ENCODE measurements around the gene LTBP1.
"Not testable (repeated sequence)": the region's sequence is repeated elsewhere in the genome, so short reads cannot be mapped to it uniquely, and the experiment has no call there.

The LTBP1 gene, protein sequence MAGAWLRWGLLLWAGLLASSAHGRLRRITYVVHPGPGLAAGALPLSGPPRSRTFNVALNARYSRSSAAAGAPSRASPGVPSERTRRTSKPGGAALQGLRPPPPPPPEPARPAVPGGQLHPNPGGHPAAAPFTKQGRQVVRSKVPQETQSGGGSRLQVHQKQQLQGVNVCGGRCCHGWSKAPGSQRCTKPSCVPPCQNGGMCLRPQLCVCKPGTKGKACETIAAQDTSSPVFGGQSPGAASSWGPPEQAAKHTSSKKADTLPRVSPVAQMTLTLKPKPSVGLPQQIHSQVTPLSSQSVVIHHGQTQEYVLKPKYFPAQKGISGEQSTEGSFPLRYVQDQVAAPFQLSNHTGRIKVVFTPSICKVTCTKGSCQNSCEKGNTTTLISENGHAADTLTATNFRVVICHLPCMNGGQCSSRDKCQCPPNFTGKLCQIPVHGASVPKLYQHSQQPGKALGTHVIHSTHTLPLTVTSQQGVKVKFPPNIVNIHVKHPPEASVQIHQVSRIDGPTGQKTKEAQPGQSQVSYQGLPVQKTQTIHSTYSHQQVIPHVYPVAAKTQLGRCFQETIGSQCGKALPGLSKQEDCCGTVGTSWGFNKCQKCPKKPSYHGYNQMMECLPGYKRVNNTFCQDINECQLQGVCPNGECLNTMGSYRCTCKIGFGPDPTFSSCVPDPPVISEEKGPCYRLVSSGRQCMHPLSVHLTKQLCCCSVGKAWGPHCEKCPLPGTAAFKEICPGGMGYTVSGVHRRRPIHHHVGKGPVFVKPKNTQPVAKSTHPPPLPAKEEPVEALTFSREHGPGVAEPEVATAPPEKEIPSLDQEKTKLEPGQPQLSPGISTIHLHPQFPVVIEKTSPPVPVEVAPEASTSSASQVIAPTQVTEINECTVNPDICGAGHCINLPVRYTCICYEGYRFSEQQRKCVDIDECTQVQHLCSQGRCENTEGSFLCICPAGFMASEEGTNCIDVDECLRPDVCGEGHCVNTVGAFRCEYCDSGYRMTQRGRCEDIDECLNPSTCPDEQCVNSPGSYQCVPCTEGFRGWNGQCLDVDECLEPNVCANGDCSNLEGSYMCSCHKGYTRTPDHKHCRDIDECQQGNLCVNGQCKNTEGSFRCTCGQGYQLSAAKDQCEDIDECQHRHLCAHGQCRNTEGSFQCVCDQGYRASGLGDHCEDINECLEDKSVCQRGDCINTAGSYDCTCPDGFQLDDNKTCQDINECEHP (N-terminal part only)
- 0.56 to 0.78 reads per million in 2 experiments for total RNA-seq

- DNase-seq (ENCODE audit: low read depth), result peak; percentile 42
These were observed at the start of gene LTBP1 for GRCh38 chr2:32946314-32947075. LTBP1 (plus strand) TSS chr2:32946953; CDS start chr2:32947325, 372 bp downstream.

DNA sequence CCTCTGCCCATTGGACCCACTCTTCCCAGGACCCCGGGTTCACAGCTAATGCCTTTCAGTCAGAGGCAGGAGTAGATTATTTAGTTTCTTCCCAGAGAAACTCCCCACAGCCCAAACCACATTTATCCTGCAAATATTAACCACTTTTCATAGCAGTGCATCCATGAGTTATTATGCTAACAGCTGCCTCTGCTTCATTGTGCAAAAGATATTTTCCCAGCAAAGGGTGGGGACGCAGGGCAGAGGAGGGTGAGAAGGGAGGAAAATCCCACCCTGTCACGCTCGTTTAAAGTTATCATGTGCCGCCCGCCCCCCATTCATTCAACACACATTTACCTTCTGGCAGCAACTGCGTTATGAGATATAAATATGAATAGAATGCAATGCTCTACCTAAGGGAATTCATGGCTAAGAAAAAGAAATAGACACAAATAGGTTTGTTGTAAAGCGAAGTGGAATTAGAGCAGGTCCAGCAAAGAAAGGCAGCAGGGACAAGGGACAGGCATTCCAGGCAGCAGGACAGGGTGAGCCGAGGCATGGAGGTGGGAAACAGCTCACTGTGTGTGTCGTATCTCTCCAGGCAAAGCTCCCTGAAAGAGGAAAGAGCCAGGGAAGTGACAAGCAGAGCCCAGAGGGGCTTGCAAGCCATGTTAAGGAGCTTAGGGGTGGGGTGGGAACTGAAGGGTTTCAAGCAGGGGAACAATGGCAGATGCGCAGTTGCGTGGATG, 46.3 kb upstream of the LTBP1 start:
- DNase-seq (ENCODE audit: low read depth), result no peak

DNA sequence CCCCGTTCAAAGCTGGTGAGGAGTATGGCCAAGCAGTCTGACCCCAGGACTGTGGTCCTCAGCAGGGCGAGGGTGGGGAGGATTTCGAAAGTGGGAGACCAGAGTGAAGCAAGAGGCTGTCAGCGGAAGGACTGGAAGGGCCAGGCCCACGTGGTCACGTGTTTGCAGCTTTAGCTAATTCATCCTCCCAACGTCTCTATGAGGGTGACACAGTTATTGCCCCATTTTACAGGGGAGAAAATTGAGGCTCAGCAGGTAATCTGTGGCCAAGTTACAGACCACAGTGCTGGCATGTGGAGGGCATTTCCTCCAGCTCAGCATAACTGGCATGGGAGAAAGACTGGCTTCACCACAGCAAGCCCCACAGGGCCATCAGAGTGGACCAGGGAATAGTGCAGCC, 45.4 kb upstream of the LTBP1 start:
- DNase-seq (ENCODE audit: low read depth), result no peak

DNA sequence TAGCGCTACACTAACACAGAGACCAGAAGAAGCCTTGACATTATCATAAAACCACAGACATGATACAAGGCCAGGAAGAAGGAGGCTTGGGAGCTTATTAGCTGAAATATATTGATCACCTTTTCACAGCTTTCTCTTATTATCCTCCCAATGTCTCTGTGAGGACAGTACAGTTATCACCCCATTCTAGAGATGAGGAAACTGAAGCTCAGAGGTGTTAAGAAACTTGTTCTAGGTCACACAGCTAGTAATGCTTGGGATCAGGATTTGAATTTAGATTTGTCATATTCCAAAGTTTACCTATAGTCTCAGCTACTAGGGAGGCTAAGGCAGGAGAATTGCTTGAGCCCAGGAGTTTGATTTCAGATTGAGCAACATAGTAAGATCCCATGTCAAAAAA, 44.6 kb upstream of the LTBP1 start:
- no peak for DNase-seq (ENCODE audit: low read depth)

DNA sequence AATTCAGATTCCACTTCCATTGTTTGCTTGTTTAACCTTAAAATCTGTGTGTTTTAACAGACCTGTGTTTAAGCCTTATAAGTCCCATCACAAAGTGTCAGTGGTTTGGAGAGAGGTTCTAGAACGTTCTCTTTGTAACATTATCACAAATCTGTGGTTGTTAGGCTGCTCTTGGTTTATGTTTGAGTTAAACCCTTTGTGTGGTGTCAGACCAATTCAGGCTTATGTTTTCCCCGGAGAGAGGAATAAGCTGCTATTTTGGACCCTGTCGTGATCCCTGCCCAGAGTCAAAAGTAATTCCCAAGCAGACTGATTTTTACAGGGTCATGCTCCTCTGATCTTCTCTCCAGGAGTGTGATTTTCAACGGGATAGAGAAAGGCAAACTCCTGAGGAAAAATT, 43.8 kb upstream of the LTBP1 start:
- DNase-seq (ENCODE audit: low read depth), result no peak

DNA sequence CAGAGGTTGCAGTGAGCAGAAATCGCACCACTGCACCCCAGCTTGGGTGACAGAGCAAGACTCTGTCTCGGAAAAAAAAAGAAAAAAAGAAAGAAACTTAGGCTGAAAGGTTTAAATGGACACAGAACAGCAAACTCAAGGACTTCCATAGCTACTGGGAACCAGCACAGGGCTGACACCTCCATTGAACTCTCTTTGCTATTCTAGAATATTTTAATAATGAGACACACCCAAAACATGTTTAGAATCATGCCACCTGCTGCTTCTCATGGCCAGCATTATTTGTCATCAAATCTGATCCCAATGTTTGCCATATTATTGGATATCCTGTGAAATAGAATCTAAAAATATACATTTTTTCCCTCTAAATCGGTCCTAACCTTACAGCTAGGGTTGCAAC, 42.7 kb upstream of the LTBP1 start:
- no peak for DNase-seq (ENCODE audit: low read depth)

DNA sequence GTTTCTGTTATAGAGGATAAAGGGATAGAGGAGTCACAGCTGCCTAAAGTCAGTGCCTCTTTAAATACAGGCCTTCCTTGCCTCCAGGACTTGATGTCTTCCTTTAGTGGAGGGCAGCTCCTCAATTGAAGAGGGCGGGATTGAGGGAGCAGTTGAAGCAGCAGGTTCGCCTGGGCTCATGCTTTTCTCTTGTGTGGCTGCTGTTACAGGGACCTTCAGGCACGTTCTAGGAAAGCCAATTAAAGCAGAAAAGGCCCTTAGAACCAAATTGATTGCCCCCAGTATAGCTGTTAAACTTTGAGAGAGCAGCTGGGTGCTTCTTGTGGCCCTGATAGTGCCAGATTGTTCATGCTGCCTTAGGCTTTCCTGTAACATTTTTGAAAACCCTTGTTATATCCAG, 42.0 kb upstream of the LTBP1 start:
- no peak for DNase-seq (ENCODE audit: low read depth)

DNA sequence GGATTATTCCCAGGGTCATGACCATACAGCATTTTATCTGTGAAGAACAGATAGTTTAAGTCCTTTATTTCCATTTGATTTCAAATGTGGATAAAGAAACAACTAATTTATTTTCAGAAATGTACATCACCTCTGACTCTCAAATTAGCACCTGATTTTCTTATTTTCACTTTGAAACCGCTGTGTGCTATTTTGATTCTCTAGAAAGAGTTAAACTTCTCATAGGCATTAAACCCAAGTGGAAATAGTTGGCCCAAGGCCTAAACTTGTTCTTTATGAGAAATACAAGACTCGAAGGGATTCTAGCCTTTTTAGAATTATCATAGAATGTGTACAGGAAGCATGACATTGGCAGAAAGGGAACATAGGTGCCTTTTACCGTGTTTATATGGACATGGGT, 41.5 kb upstream of the LTBP1 start:
- DNase-seq (ENCODE audit: low read depth), result no peak

DNA sequence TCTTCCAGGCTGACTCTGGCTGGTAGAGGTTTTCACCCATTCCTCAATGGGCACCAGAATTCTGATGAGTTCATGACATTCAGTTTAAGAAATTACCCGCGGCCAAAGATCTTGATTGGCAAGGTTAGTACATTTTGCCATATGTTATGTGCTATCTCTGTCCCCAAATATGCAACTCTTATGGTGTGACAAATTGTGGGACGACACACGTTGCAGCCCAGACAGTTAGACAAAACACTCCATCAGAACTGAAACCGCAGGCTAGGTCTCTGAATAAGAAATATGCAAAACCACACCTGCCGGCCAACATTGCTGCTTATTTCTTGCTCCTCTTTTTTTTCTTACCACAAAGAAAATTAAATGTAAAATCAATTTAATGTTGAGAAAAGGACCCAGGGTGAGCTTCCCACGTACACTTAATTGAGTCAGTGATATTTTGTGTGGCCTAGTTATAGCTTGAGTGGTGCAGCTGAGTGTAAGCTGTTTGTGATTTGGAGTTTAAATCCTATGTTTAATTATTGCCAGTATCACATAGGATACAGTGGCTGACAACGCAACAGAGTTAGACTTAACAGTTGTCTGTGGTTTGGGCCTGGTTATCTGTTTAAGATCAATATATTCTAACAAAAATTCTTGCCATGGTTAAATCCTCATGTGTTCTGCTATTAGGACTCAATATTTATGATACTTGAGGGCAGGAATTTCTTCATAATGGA, 35.7 kb upstream of the LTBP1 start:
- DNase-seq (ENCODE audit: low read depth), result no peak

DNA sequence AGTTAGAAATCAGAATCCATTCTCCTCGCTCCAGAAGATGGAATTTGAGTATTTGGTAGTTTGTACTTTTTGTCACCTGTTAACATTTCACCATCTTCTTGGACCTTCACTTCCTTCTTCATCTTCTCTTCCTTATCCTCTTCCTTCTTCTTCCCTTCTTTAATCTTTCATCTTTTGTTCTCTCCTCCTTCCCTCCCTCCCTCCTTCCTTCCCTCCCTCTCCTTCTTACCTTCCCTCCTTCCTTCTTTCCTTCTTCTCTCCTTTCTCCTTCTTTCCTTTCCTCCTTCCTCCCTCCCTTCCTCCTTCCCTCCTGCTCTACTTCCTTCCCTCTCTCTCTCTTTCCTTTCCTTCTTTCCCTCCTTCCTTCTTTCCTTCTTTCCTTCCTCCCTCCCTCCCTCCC, 31.1 kb upstream of the LTBP1 start:
- DNase-seq (ENCODE audit: low read depth), result no peak

DNA sequence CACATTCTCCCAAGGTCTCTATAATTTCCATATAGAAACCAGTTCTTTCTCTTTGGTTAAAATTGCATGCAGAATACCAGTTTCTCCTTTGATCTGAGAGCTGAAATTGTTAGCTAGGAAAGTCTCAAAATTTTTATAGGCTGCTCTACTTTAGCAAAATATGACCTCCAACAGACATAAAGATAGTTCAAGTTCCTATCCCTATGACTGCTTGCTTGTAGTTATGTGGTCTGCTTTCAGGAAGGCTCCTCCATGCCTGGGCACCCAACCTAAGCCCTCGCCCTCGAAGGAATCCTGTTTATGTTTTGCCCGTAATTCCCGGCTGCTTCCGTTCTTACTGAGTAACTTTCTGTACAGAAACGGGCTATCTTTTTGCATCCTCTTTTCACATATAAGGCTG, 28.0 kb upstream of the LTBP1 start:
- DNase-seq (ENCODE audit: low read depth), result no peak

- DNase-seq (ENCODE audit: low read depth), result not testable (repeated sequence)
These were observed 26.9 kb upstream of the LTBP1 start for GRCh38 chr2:32919901-32920300.

- not testable (repeated sequence) for DNase-seq (ENCODE audit: low read depth)
These were observed 25.3 kb upstream of the LTBP1 start for GRCh38 chr2:32921486-32921885.

DNA sequence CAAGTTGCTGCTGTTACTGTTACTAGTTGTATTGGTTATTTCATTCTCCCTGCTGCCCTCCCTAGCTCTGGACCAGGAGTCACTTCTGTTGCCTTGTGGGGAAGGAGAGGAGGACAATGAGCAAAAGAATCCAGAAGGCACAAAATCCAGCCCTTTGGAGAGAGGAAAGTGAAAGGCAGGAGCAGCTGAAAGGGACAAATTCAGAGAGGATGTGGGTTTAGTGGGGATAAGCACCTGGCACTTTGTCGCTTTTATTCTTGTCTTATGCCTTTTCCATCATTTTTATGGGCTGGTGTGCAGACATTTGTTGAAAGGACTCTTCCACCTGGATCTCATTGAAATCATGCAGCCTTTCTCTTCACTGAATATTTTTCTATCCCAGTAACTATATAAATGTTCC, 24.3 kb upstream of the LTBP1 start:
- no peak for DNase-seq (ENCODE audit: low read depth)

GRCh38 chr2:32923109-32923508, 23.6 kb upstream of the LTBP1 start:
- no peak for DNase-seq (ENCODE audit: low read depth)

GRCh38 chr2:32925283-32925815, 21.4 kb upstream of the LTBP1 start:
- no peak for DNase-seq (ENCODE audit: low read depth)

- DNase-seq (ENCODE audit: low read depth), result no peak
These were observed 20.6 kb upstream of the LTBP1 start for GRCh38 chr2:32925976-32926707.

DNA sequence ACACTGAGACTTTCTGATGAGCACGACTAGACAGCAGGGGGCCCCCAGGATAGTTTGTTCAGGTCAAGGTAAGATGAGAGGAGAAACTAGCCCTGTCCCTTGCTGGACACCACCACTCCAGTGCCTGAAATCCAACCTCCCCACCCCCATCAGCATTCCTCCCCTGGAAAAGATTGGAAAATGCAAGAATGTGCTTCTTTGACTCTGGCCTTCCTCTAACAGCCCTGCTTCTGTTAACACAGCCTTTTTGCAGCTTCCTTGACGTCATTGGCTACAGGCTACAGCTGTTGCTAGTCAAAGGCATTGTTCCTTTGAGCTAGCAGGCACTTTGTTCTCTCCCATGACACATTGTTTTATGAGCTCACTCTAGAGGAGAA, 20.1 kb upstream of the LTBP1 start:
- no peak for DNase-seq (ENCODE audit: low read depth)

DNA sequence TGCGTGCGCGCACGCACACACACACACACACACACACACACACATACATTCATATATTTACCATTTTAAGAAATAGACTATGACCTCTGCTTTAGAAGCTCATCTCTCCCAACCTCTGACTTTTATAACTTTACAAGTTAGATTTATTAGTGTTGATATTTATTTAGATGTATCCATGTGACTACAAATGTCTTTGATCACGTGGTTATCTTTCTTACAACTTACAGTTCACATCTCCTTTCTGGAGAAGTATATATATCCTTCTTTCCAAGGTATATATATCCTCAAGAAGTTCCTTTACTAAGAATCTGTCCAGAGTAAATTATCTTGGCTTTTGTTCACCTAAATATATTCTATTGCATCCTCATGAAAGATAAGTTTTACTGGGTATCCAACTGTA, 16.3 kb upstream of the LTBP1 start:
- DNase-seq (ENCODE audit: low read depth), result no peak

Data from T follicular helper cell (primary cell).